ENCODE data around the gene SGCD. TPM values are rescaled to one million over a fixed set of nuclear protein-coding genes. Genes with fewer than 3 reads are reported as not detected.
A peak's percentile ranks its signal among the peaks of the same experiment; 100 is the strongest.

The SGCD gene
- total RNA-seq, 4 donors from 2014 or later = 12.4 to 17.8 (median 13.4) TPM

GRCh38 chr5:156486394-156487238 lies 159.7 kb downstream of the SGCD start:
- Histone ChIP-seq H3K9me3 (peaks cover 0 to 26% (median 7%) of the 10 kb centered on the region in 4 donors), H3K27me3 (no peaks in the 10 kb centered on the region), H3K27ac (no peak overlapping the region), H3K4me1 (no peaks in the 10 kb centered on the region), H3K36me3 (no peaks in the 10 kb centered on the region), H3K4me3 (no peak overlapping the region)
- 71 to 93% methylated on average over 1 to 2 of the region's 2 CpGs for WGBS, 2 donors
- no peak for TF ChIP-seq CTCF (IDR thresholded peaks at IDR 0.05)
- no peak for TF ChIP-seq POLR2A (IDR thresholded peaks at IDR 0.05)
- TF ChIP-seq EP300 (IDR thresholded peaks at IDR 0.05) = no peak
- DNase-seq (ENCODE audit: low spot score in 2 of 2) = no peak

- Histone ChIP-seq H3K4me3 (no peak overlapping the region), H3K27me3 (no peaks in the 10 kb centered on the region), H3K9me3 (peaks cover 0 to 19% (median 7%) of the 10 kb centered on the region in 4 donors), H3K27ac (no peak overlapping the region), H3K36me3 (no peaks in the 10 kb centered on the region), H3K4me1 (peaks cover 0 to 6% (median 0%) of the 10 kb centered on the region in 4 donors)
- 27 to 31% methylated on average over 1 of the region's 1 CpG for WGBS, 2 donors
- no peak for DNase-seq (ENCODE audit: low spot score in 2 of 2)
- TF ChIP-seq CTCF (IDR thresholded peaks at IDR 0.05) = no peak
Observed at GRCh38 chr5:156491766-156492165, 164.8 kb downstream of the SGCD start.

GRCh38 chr5:156496291-156496690 lies 169.3 kb downstream of the SGCD start:
- no peaks in the 10 kb centered on the region for H3K9me3 ChIP-seq

GRCh38 chr5:156497804-156498208 lies 170.8 kb downstream of the SGCD start:
- H3K4me3 ChIP-seq = no peak overlapping the region
- no peaks in the 10 kb centered on the region for H3K27me3 ChIP-seq
- DNase-seq (ENCODE audit: low spot score in 2 of 2) = no peak
- no peaks in the 10 kb centered on the region for H3K36me3 ChIP-seq
- 37 to 42% methylated on average over 3 of the region's 3 CpGs for whole genome bisulfite sequencing, 2 donors
- H3K9me3 ChIP-seq = no peaks in the 10 kb centered on the region
- H3K4me1 ChIP-seq = peaks cover 0 to 22% (median 0%) of the 10 kb centered on the region in 4 donors
- TF ChIP-seq EP300 (IDR thresholded peaks at IDR 0.05) (no peak), POLR2A (IDR thresholded peaks at IDR 0.05) (no peak)
- peak overlapping the region in 2 of 4 donors; percentile 21 to 74 for H3K27ac ChIP-seq

More at GRCh38 chr5:156496291-156496690, 169.3 kb downstream of the SGCD start:
- H3K4me3 ChIP-seq = no peak overlapping the region
- H3K4me1 ChIP-seq = peaks cover 0 to 22% (median 0%) of the 10 kb centered on the region in 4 donors
- 49 to 67% methylated on average over 3 of the region's 3 CpGs for WGBS, 2 donors
- H3K36me3 ChIP-seq = no peaks in the 10 kb centered on the region
- TF ChIP-seq POLR2A (IDR thresholded peaks at IDR 0.05) = no peak
- TF ChIP-seq EP300 (IDR thresholded peaks at IDR 0.05) = no peak
- no peak for TF ChIP-seq CTCF (IDR thresholded peaks at IDR 0.05)
- peak overlapping the region in 2 of 4 donors; percentile 28 to 41 for H3K27ac ChIP-seq
- no peaks in the 10 kb centered on the region for H3K27me3 ChIP-seq
- DNase-seq (ENCODE audit: low spot score in 2 of 2) = no peak

- Histone ChIP-seq H3K4me1 (peaks cover 0 to 22% (median 0%) of the 10 kb centered on the region in 4 donors), H3K27me3 (no peaks in the 10 kb centered on the region), H3K27ac (peak overlapping the region in 1 of 4 donors; percentile 74), H3K36me3 (no peaks in the 10 kb centered on the region), H3K4me3 (no peak overlapping the region), H3K9me3 (no peaks in the 10 kb centered on the region)
- WGBS, 2 donors = 57 to 59% methylated on average over 7 of the region's 7 CpGs
- TF ChIP-seq CTCF (IDR thresholded peaks at IDR 0.05) (no peak), POLR2A (IDR thresholded peaks at IDR 0.05) (no peak), EP300 (IDR thresholded peaks at IDR 0.05) (no peak)
- no peak for DNase-seq (ENCODE audit: low spot score in 2 of 2)
Observed at GRCh38 chr5:156498226-156498980, 171.4 kb downstream of the SGCD start.
